ENCODE results near the gene GRM4. TPM values are rescaled to one million over a fixed set of nuclear protein-coding genes. Genes with fewer than 3 reads are reported as not detected.

The GRM4 gene
- total and polyA plus RNA-seq, 9 donors = under 0.01 to 0.37 (median 0.08) TPM; not detected in 2

- Histone ChIP-seq H3K4me3 (no peak overlapping the region), H3K9me3 (no peaks in the 10 kb centered on the region), H3K27ac (no peak overlapping the region), H3K36me3 (no peaks in the 10 kb centered on the region), H3K4me1 (ENCODE audit: insufficient read depth) (no peaks in the 10 kb centered on the region), H3K27me3 (no peaks in the 10 kb centered on the region)
- TF ChIP-seq EP300 (IDR thresholded peaks at IDR 0.05) (no peak), CTCF (IDR thresholded peaks at IDR 0.05) (no peak), POLR2A (IDR thresholded peaks at IDR 0.05) (no peak)
- DNase-seq = no peak
- WGBS, 3 donors = 79 to 89% (median 81%) methylated on average over 5 of the region's 5 CpGs
- intact Hi-C loops (cut with DNase I) = no loop called here
Observed at GRCh38 chr6:34177181-34177591, 31.3 kb upstream of the GRM4 start.

- Histone ChIP-seq H3K27me3 (no peaks in the 10 kb centered on the region), H3K9me3 (no peaks in the 10 kb centered on the region), H3K36me3 (no peaks in the 10 kb centered on the region), H3K27ac (no peak overlapping the region), H3K4me3 (no peak overlapping the region), H3K4me1 (ENCODE audit: insufficient read depth) (no peaks in the 10 kb centered on the region)
- TF ChIP-seq EP300 (IDR thresholded peaks at IDR 0.05) = no peak
- TF ChIP-seq CTCF (IDR thresholded peaks at IDR 0.05) = no peak
- no peak for TF ChIP-seq POLR2A (IDR thresholded peaks at IDR 0.05)
- intact Hi-C loops (cut with DNase I) = no loop called here
- WGBS, 3 donors = 81 to 86% (median 83%) methylated on average over 9 of the region's 9 CpGs
- DNase-seq = no peak
Observed at GRCh38 chr6:34176261-34177031, 30.6 kb upstream of the GRM4 start.

- intact Hi-C loops (cut with DNase I) = no loop called here
- no peak for DNase-seq
Observed at GRCh38 chr6:34174846-34175399, 29.0 kb upstream of the GRM4 start.

More at GRCh38 chr6:34174846-34175399, 29.0 kb upstream of the GRM4 start:
- no peak for TF ChIP-seq EP300 (IDR thresholded peaks at IDR 0.05)
- TF ChIP-seq POLR2A (IDR thresholded peaks at IDR 0.05) = no peak
- TF ChIP-seq CTCF (IDR thresholded peaks at IDR 0.05) = no peak
- WGBS, 3 donors = 83 to 96% (median 93%) methylated on average over 3 of the region's 3 CpGs
- no peak overlapping the region for H3K4me3 ChIP-seq
- no peaks in the 10 kb centered on the region for H3K36me3 ChIP-seq
- H3K27ac ChIP-seq = no peak overlapping the region
- H3K27me3 ChIP-seq = no peaks in the 10 kb centered on the region
- no peaks in the 10 kb centered on the region for H3K9me3 ChIP-seq
- H3K4me1 ChIP-seq (ENCODE audit: insufficient read depth) = no peaks in the 10 kb centered on the region

Measured in ovary (tissue), 9 donors.